GM12801 (cell line): ENCODE data around the gene CFAP141.

ENCODE experiments used
- TF ChIP-seq, protein P1 (sequence below): IDR thresholded peaks from one replicate; pipeline ENCODE4 v1.5.1; 2011; ENCODE audit warnings: control low read depth; ENCODE audit not compliant: insufficient read length; ENCODE audit errors: extremely low read depth

The CFAP141 gene

DNA sequence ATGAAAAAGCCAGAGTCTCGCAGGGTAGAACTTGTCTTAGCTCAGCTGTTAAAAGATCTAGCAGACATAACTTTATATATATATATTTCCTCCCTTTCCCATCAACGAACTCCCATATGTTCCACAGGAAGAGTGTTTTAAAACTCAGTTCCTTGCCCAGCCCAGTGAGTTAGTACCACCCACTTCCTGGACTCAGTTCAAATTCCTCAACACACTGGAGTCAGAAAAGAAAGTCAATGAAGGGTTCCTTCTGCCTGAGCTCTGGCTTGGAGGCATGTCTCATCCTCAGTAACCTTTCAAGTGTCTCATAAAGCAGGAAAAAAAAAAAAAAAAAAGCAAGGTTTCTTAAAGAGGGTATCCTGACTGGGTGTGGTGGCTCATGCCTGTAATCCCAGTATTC, 29.8 kb downstream of the CFAP141 start:
- TF ChIP-seq, protein P1, sequence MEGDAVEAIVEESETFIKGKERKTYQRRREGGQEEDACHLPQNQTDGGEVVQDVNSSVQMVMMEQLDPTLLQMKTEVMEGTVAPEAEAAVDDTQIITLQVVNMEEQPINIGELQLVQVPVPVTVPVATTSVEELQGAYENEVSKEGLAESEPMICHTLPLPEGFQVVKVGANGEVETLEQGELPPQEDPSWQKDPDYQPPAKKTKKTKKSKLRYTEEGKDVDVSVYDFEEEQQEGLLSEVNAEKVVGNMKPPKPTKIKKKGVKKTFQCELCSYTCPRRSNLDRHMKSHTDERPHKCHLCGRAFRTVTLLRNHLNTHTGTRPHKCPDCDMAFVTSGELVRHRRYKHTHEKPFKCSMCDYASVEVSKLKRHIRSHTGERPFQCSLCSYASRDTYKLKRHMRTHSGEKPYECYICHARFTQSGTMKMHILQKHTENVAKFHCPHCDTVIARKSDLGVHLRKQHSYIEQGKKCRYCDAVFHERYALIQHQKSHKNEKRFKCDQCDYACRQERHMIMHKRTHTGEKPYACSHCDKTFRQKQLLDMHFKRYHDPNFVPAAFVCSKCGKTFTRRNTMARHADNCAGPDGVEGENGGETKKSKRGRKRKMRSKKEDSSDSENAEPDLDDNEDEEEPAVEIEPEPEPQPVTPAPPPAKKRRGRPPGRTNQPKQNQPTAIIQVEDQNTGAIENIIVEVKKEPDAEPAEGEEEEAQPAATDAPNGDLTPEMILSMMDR: no peak

DNA sequence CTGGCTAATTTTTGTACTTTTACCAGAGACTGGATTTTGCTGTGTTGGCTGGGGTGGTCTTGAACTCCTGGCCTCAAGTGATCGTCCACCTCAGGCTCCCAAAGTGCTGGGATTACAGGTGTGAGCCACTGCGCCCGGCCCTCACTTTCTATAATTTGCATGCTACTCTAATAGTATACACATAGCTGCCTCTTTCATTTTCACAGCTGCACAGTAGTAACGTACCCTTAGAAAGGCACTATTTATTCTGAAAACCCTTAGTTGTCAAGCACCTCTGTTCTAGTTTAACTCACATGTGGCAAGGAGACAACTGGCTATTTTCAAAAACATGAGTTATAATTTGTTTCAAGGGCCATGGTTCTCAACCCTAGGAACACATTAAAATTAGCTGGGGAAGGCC, 31.5 kb downstream of the CFAP141 start:
- TF ChIP-seq, protein P1: no peak

DNA sequence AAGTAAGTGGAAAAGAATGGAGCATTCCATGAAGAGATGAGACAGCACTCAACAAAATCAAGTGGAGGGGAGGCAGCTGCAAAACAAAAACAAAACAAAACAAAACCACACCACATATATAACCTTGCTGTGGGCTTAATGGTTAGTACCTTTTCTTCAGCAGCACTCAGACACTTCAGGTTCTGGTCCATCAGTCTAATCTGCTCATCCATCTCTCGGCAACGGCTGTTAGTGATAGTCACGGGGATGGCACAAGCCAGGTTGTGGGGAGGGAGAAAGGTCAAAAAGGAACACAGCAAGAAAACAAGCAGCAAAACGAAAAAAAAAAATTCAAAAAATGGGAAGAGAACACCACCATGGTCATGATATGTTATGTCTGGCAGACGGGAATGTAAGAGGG, 34.3 kb downstream of the CFAP141 start:
- TF ChIP-seq, protein P1: no peak

DNA sequence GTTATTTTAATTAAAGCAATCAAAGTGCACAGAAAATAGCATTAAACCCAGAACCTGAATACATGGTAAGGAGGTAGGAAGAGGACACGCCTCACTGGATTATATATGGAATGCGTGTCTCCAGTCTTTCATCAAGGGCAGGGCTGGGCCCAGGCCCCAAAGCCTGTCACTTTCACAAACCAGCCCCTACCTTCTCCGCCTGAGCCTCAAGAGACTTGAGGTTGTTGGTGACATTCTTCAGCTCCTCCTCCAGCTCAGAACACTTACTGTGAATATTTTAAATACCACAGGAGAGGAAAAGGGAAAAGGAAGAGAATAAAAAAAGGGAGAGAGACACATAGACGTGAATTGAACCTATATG, 34.9 kb downstream of the CFAP141 start:
- TF ChIP-seq, protein P1: no peak

DNA sequence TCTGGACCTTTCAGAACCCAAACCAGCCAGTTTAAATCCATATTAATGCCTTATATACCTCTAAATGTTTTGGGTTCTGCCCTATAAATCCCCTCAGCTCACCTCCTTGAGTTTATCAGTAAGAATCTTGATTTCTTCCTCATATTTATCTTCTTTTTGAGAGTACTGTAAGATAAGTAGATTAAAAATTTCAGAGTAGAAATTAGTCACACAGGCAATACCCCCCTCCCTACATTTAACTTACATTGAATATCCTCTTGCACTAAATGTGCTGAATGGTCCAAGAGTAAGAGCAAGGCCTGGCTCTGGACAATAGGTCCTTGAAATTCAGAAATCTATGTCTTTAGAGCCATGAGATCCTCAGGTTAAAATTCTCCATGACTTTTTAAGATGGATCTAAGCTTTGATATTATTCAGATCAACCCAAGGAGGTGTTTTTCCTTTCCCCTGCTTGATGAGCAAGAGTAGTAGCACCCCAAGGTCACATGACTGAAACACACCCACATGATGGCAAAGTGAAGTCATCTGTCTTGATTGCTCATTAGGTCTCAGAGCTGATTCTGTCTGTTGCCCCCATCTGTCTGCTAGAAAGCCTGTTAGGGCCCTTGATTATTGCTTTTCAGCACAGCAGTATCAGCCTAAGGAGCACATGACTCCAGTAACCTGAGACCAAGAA, 35.4 kb downstream of the CFAP141 start:
- TF ChIP-seq, protein P1: no peak

DNA sequence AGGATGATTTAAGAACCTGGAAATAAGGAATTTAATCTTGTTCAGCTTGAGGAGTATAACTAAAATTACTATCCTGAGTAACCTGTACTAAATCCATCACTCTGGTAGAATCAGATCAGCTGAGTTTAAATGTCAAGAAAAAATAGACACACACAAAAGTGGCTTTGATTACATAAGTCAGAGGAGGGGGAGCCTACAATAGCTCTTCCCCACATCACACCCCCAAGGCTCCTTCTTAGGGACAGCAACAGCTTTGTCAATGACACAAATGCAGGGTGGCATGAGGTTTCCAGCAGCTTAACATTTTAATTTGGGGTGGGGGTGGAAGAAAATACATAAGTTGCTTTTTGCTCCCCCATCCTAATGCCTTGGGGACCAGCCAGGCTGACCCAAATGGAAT, 38.7 kb downstream of the CFAP141 start:
- TF ChIP-seq, protein P1: no peak

DNA sequence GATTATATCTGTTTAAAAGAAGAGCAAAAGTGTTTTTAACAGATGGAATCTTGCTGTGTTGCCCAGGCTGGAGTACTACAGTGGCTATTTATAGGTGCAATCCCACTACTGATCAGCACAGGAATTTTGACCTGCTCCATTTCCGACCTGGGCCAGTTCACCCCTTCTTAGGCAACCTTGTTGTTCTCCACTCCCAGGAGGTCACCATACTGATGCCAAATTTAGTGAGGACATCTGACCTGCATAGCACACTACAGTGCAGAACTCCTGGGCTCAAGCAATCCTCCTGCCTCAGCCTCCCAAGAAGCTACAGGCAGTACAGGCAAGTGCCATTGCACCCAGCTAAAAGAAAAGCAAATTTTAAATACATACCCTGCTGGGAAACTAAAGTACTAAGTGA, 39.9 kb downstream of the CFAP141 start:
- TF ChIP-seq, protein P1: no peak
